Nephron progenitor cell (in vitro differentiated cells): Measurements from ENCODE around the gene TDRD6.

Experiments used
- DNase-seq: peaks from one replicate; pipeline ENCODE4 v3.0.0; 2021
- H3K27ac Mint-ChIP-seq: 2 replicates; pipeline ENCODE4 v1.8.0; 2021; ENCODE audit warnings: mild to moderate bottlenecking, moderate library complexity, mixed read lengths
- H3K27me3 Mint-ChIP-seq: 2 replicates; pipeline ENCODE4 v1.8.0; 2021; ENCODE audit warnings: mild to moderate bottlenecking, low read depth, mixed read lengths; ENCODE audit not compliant: poor library complexity
- H3K36me3 Mint-ChIP-seq: 2 replicates; pipeline ENCODE4 v1.8.0; 2021; ENCODE audit warnings: low read depth, mixed read lengths
- H3K4me1 Mint-ChIP-seq: 2 replicates; pipeline ENCODE4 v1.8.0; 2021; ENCODE audit warnings: mixed read lengths
- H3K4me3 Mint-ChIP-seq: 2 replicates; pipeline ENCODE4 v1.8.0; 2021; ENCODE audit warnings: mild to moderate bottlenecking, moderate library complexity, mixed read lengths
- H3K9me3 Mint-ChIP-seq: 2 replicates; pipeline ENCODE4 v1.8.0; 2021; ENCODE audit warnings: mild to moderate bottlenecking, moderate library complexity, mixed read lengths
- TF ChIP-seq, protein P1 (sequence below): fragments of 200-600 bp; sonication (generic); IDR thresholded peaks from 2 replicates; pipeline ENCODE4 v1.5.0; 2021; ENCODE audit warnings: antibody characterized with exemption

The TDRD6 gene

DNA sequence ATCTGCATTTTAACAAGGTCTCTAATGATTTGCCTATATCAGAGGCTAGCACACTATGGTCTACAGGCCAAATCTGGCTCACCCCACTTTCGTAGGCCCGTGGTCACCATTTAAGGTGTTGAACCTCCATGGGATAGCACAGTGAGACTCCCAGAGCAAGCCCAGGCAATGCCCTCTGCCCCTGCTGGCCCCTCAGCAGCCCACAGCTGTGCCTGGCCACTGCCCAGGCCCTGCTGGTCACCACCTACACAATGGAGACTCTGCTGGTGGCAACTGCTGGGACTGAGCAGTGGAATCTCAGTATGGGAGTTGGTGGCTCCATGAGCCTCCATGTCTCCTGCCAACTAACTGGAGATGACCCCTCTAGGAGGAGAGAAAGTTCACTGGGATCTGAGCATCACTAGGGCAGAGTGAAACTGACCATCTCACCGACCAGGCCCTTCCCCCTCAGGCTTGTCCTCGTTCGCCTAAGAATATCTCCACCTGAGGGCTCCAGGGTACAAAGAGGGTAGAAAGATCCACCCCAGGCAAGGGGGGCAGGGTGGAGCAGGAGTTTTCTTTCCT is 61.3 kb downstream of the TDRD6 start:
- H3K27me3 Mint-ChIP-seq, result peaks cover 6% of the 10 kb centered on the region
- no peaks in the 10 kb centered on the region for H3K9me3 Mint-ChIP-seq
- H3K36me3 Mint-ChIP-seq, result no peaks in the 10 kb centered on the region
- no peak for DNase-seq
- no peaks in the 10 kb centered on the region for H3K4me1 Mint-ChIP-seq
- no peak overlapping the region for H3K27ac Mint-ChIP-seq
- TF ChIP-seq, protein P1, sequence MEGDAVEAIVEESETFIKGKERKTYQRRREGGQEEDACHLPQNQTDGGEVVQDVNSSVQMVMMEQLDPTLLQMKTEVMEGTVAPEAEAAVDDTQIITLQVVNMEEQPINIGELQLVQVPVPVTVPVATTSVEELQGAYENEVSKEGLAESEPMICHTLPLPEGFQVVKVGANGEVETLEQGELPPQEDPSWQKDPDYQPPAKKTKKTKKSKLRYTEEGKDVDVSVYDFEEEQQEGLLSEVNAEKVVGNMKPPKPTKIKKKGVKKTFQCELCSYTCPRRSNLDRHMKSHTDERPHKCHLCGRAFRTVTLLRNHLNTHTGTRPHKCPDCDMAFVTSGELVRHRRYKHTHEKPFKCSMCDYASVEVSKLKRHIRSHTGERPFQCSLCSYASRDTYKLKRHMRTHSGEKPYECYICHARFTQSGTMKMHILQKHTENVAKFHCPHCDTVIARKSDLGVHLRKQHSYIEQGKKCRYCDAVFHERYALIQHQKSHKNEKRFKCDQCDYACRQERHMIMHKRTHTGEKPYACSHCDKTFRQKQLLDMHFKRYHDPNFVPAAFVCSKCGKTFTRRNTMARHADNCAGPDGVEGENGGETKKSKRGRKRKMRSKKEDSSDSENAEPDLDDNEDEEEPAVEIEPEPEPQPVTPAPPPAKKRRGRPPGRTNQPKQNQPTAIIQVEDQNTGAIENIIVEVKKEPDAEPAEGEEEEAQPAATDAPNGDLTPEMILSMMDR, result no peak
- H3K4me3 Mint-ChIP-seq, result no peak overlapping the region

DNA sequence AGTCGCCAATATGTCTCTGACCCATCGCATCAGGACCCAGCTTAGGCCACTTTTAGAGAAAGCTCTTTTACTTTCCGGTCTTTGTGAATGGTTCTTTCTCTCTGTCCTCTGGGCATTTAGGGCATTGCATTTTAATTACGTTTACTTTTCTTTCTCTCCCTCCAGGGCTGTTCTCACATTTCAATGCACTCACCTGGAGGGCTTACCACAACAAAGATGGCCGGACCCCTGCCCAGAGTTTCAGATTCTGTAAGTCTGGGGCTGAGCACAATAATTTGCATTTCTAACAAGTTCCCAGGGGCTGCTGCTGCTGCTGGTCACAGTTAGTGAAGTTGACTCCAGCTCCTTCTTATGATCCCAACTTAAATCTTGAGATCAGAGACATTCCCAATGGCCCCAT is 62.0 kb downstream of the TDRD6 start:
- H3K4me1 Mint-ChIP-seq, result no peaks in the 10 kb centered on the region

DNA sequence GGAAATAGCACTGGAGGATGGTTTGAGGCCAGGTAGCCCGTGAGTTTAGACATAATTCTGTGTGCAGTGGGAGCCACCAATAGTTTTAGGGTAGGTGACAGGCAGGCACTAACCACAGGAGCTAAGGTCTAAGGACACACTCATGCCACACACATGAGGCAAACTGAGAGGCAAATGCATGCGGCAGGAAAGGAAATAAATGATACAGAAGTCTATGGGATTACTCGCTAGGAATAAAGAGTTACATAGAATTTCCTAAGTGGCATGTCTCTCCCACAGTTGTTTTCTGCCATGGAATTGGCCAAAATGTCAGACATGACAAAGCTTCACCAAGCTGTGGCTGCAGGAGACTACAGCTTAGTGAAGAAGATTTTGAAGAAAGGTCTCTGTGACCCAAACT is 64.0 kb downstream of the TDRD6 start:
- H3K4me3 Mint-ChIP-seq, result no peak overlapping the region
- no peaks in the 10 kb centered on the region for H3K36me3 Mint-ChIP-seq
- no peaks in the 10 kb centered on the region for H3K9me3 Mint-ChIP-seq
- H3K27ac Mint-ChIP-seq, result no peak overlapping the region
- H3K27me3 Mint-ChIP-seq, result peaks cover 3% of the 10 kb centered on the region
- DNase-seq, result no peak
- H3K4me1 Mint-ChIP-seq, result no peaks in the 10 kb centered on the region
- TF ChIP-seq, protein P1, result no peak

More for the DNA sequence above, 62.0 kb downstream of the TDRD6 start:
- Mint-ChIP-seq H3K27ac (no peak overlapping the region), H3K4me3 (no peak overlapping the region), H3K9me3 (no peaks in the 10 kb centered on the region), H3K36me3 (no peaks in the 10 kb centered on the region), H3K27me3 (peaks cover 4% of the 10 kb centered on the region)
- TF ChIP-seq, protein P1, result no peak
- no peak for DNase-seq
